Activated B cell treated with CpG ODN at 0.5 μM for 24 hours (primary cell): ENCODE results near the gene TMEM82. TPM values are rescaled to one million over a fixed set of nuclear protein-coding genes. Genes with fewer than 3 reads are reported as not detected.

Experiments
- ATAC-seq: fragments of 200-7000 bp; cut with Tn5 transposase; one replicate; pipeline ENCODE4 v1.10.0; 2021; ENCODE audit warnings: low read depth, mild to moderate bottlenecking, moderate library complexity
- CTCF ChIA-PET: fragments of 350-600 bp; sonication (Branson Sonifier 250); formaldehyde crosslinking; loops from one replicate; lab custom pipeline; 2021; ENCODE audit warnings: antibody characterized with exemption; lab: Charles Lee
- POLR2A ChIA-PET: fragments of 350-600 bp; sonication (Branson Sonifier 250); formaldehyde crosslinking; loops from one replicate; lab custom pipeline; 2021; ENCODE audit warnings: antibody characterized with exemption; lab: Charles Lee
- DNase-seq: peaks from one replicate; pipeline ENCODE4 v3.0.0; 2022
- H3K27ac Mint-ChIP-seq: one replicate; pipeline ENCODE4 v1.8.0; 2020; ENCODE audit warnings: mixed read lengths
- H3K27me3 Mint-ChIP-seq: one replicate; pipeline ENCODE4 v1.8.0; 2021; ENCODE audit warnings: mixed read lengths
- H3K36me3 Mint-ChIP-seq: one replicate; pipeline ENCODE4 v1.8.0; 2021; ENCODE audit warnings: low read depth, mixed read lengths
- H3K4me1 Mint-ChIP-seq: one replicate; pipeline ENCODE4 v1.8.0; 2021; ENCODE audit warnings: mixed read lengths
- H3K4me3 Mint-ChIP-seq: one replicate; pipeline ENCODE4 v1.8.0; 2020; ENCODE audit warnings: mild to moderate bottlenecking, mixed read lengths
- H3K9me3 Mint-ChIP-seq: one replicate; pipeline ENCODE4 v1.8.0; 2020; ENCODE audit warnings: mixed read lengths
- CTCF ChIP-seq: fragments of 200-600 bp; IDR thresholded peaks from one replicate; pipeline ENCODE4 v1.8.0; 2022; ENCODE audit warnings: antibody characterized with exemption, mild to moderate bottlenecking
- intact Hi-C: fragments of 100-400 bp; cut with micrococcal nuclease; formaldehyde crosslinking; loops from one replicate; pipeline ENCODE4 v1.15.1; 2024
- total RNA-seq: library from RNA; stranded (reverse); gene quantifications from 2 replicates; pipeline ENCODE4 v1.2.3, GENCODE V29; 2022

Gene TMEM82
- total RNA-seq, 1 donor from 2014 or later = not detected

GRCh38 chr1:15731735-15732685 is 10.3 kb upstream of the TMEM82 start:
- peaks cover 5% of the 10 kb centered on the region for H3K4me1 Mint-ChIP-seq
- no peak overlapping the region for H3K4me3 Mint-ChIP-seq
- ChIA-PET POLR2A (interaction anchor here (0.6 kb wide), 1 partner anchor 19 kb away, joined by 4 read pairs; no protein-coding TSS in a partner anchor), CTCF (no interaction called here)
- H3K9me3 Mint-ChIP-seq = no peaks in the 10 kb centered on the region
- no peak for DNase-seq
- H3K36me3 Mint-ChIP-seq = peaks cover 64% of the 10 kb centered on the region
- no peak for TF ChIP-seq CTCF
- no peak for ATAC-seq
- intact Hi-C loops = no loop called here
- no peak overlapping the region for H3K27ac Mint-ChIP-seq
- H3K27me3 Mint-ChIP-seq = no peaks in the 10 kb centered on the region

GRCh38 chr1:15732686-15733081 is 9.6 kb upstream of the TMEM82 start:
- ATAC-seq (no peak), DNase-seq (no peak)
- no peak for TF ChIP-seq CTCF
- peaks cover 5% of the 10 kb centered on the region for H3K4me1 Mint-ChIP-seq
- no peaks in the 10 kb centered on the region for H3K9me3 Mint-ChIP-seq
- H3K4me3 Mint-ChIP-seq = no peak overlapping the region
- no peak overlapping the region for H3K27ac Mint-ChIP-seq
- peaks cover 58% of the 10 kb centered on the region for H3K36me3 Mint-ChIP-seq
- intact Hi-C loops = no loop called here
- CTCF ChIA-PET = no interaction called here
- no peaks in the 10 kb centered on the region for H3K27me3 Mint-ChIP-seq
- POLR2A ChIA-PET = no interaction called here

GRCh38 chr1:15733218-15733725 is 9.0 kb upstream of the TMEM82 start:
- H3K4me1 Mint-ChIP-seq = peaks cover 5% of the 10 kb centered on the region
- no peaks in the 10 kb centered on the region for H3K9me3 Mint-ChIP-seq
- H3K27me3 Mint-ChIP-seq = no peaks in the 10 kb centered on the region
- peaks cover 52% of the 10 kb centered on the region for H3K36me3 Mint-ChIP-seq
- H3K4me3 Mint-ChIP-seq = no peak overlapping the region
- H3K27ac Mint-ChIP-seq = no peak overlapping the region
- ATAC-seq = no peak
- intact Hi-C loops = no loop called here
- ChIA-PET POLR2A (no interaction called here), CTCF (no interaction called here)
- TF ChIP-seq CTCF = no peak
- DNase-seq = no peak

- H3K4me3 Mint-ChIP-seq = no peak overlapping the region
- CTCF ChIA-PET = no interaction called here
- DNase-seq (no peak), ATAC-seq (no peak)
- no peak for TF ChIP-seq CTCF
- peaks cover 5% of the 10 kb centered on the region for H3K4me1 Mint-ChIP-seq
- H3K27ac Mint-ChIP-seq = no peak overlapping the region
- H3K36me3 Mint-ChIP-seq = peaks cover 47% of the 10 kb centered on the region
- H3K27me3 Mint-ChIP-seq = no peaks in the 10 kb centered on the region
- H3K9me3 Mint-ChIP-seq = no peaks in the 10 kb centered on the region
- intact Hi-C loops = no loop called here
- POLR2A ChIA-PET = no interaction called here
These were observed 8.5 kb upstream of the TMEM82 start for GRCh38 chr1:15733726-15734226.

GRCh38 chr1:15734296-15734695 is 8.0 kb upstream of the TMEM82 start:
- CTCF ChIA-PET = no interaction called here
- H3K4me1 Mint-ChIP-seq = peaks cover 5% of the 10 kb centered on the region
- ATAC-seq = no peak
- peaks cover 42% of the 10 kb centered on the region for H3K36me3 Mint-ChIP-seq
- no peaks in the 10 kb centered on the region for H3K27me3 Mint-ChIP-seq
- TF ChIP-seq CTCF = no peak
- no peak overlapping the region for H3K27ac Mint-ChIP-seq
- H3K9me3 Mint-ChIP-seq = no peaks in the 10 kb centered on the region
- no peak for DNase-seq
- H3K4me3 Mint-ChIP-seq = no peak overlapping the region
- intact Hi-C loops = no loop called here
- POLR2A ChIA-PET = interaction anchor here (0.6 kb wide), 1 partner anchor 143 kb away, joined by 3 read pairs; no protein-coding TSS in a partner anchor
